GM12878 (cell line): Measurements from ENCODE around the gene TRIM9. TPM values are rescaled to one million over a fixed set of nuclear protein-coding genes. Genes with fewer than 3 reads are reported as not detected.

Source experiments
- ATAC-seq: fragments of 200-7000 bp; cut with Tn5 transposase; 3 replicates; pipeline ENCODE4 v1.9.1; 2020; ENCODE audit warnings: mild to moderate bottlenecking, moderate library complexity
- BruUV-seq: library from RNA; stranded (reverse); fragments of 400-500 nt; replicated peaks from 2 replicates; lab custom pipeline; 2021; lab: Mats Ljungman, UMichigan
- CTCF ChIA-PET: fragments of 300-600 bp; sonication (Branson Sonifier 250); formaldehyde crosslinking; extraction: SDS; loops from one replicate; lab custom pipeline; 2021; ENCODE audit warnings: inconsistent platforms; lab: Yijun Ruan, JAX
- POLR2A ChIA-PET: fragments of 350-600 bp; formaldehyde crosslinking; extraction: SDS; loops from one replicate; lab custom pipeline; 2021; ENCODE audit warnings: inconsistent platforms; lab: Charles Lee
- RAD21 ChIA-PET: fragments of 300-600 bp; sonication (Branson Sonifier 250); formaldehyde crosslinking; loops from one replicate; lab custom pipeline; 2023; ENCODE audit warnings: antibody characterized with exemption; ENCODE audit not compliant: unreplicated experiment; lab: Charles Lee
- SMC1A ChIA-PET: fragments of 300-600 bp; sonication (Branson Sonifier 250); formaldehyde crosslinking; loops from one replicate; lab custom pipeline; 2023; ENCODE audit not compliant: unreplicated experiment, uncharacterized antibody; lab: Charles Lee
- DNase-seq: peaks from one replicate; pipeline ENCODE4 v3.0.0-alpha.2; 2011; ENCODE audit warnings: low read depth, low spot score
- FAIRE-seq: peaks from 3 replicates; lab custom pipeline; 2011; peaks lifted over from hg19 to GRCh38; lab: Jason Lieb, UNC
- H2AFZ ChIP-seq: 2 replicates; pipeline ENCODE4 v1.6.0; 2011; ENCODE audit warnings: low read depth, low read length, control low read depth; ENCODE audit not compliant: control insufficient read depth
- H3K27ac ChIP-seq: 2 replicates; pipeline ENCODE4 v1.5.1; 2011; ENCODE audit warnings: control low read depth; ENCODE audit not compliant: control insufficient read depth, insufficient read depth
- H3K27me3 ChIP-seq, 2 experiments: replicated peaks in 1 of 2; 2 replicates each; pipeline versions ENCODE4 v1.6.0 to v1.6.1; 2011; ENCODE audit warnings: low read length in 1 of 2; ENCODE audit not compliant: control insufficient read depth in 2 of 2, insufficient read depth in 2 of 2
- H3K36me3 ChIP-seq, 2 experiments: 2 replicates each; pipeline ENCODE4 v1.5.1; 2011; ENCODE audit warnings: low read length in 1 of 2; ENCODE audit not compliant: control insufficient read depth in 2 of 2, insufficient read depth in 2 of 2
- H3K4me1 ChIP-seq: 2 replicates; pipeline ENCODE4 v1.6.1; 2011; ENCODE audit warnings: mild to moderate bottlenecking, low read length, moderate library complexity, mixed read lengths; ENCODE audit not compliant: control insufficient read depth, insufficient read depth
- H3K4me2 ChIP-seq: 2 replicates; pipeline ENCODE4 v1.6.0; 2011; ENCODE audit warnings: control low read depth; ENCODE audit not compliant: control insufficient read depth, insufficient read depth
- H3K4me3 ChIP-seq: fragments of 200-600 bp; sonication (generic); 2 replicates; pipeline ENCODE4 v1.5.1; 2016
- H3K79me2 ChIP-seq: 2 replicates; pipeline ENCODE4 v1.6.0; 2011; ENCODE audit warnings: low read length; ENCODE audit not compliant: control insufficient read depth, insufficient read depth
- H3K9ac ChIP-seq: 2 replicates; pipeline ENCODE4 v1.8.0; 2011; ENCODE audit warnings: low read length, control low read depth, mixed read lengths; ENCODE audit not compliant: control insufficient read depth, insufficient read depth
- H3K9me3 ChIP-seq: replicated peaks from 3 replicates; pipeline ENCODE4 v1.5.1; 2011; ENCODE audit warnings: mild to moderate bottlenecking, low read length; ENCODE audit not compliant: control insufficient read depth, insufficient read depth
- H4K20me1 ChIP-seq: 2 replicates; pipeline ENCODE4 v1.6.0; 2011; ENCODE audit not compliant: control insufficient read depth, insufficient read depth
- ASH2L ChIP-seq: fragments of 300-600, 200-600 bp; sonication (generic); IDR thresholded peaks from 2 replicates; pipeline ENCODE4 v1.6.1; 2017; ENCODE audit warnings: low read depth, mild to moderate bottlenecking, borderline replicate concordance
- ATF2 ChIP-seq: IDR thresholded peaks from 2 replicates; pipeline ENCODE4 v1.6.1; 2012; ENCODE audit warnings: low read length, inconsistent platforms
- BCL11A ChIP-seq: IDR thresholded peaks from 2 replicates; pipeline ENCODE4 v1.6.1; 2011; ENCODE audit warnings: low read depth, low read length
- BMI1 ChIP-seq: fragments of 450-650 bp; IDR thresholded peaks from 2 replicates; pipeline ENCODE4 v1.6.1; 2016; ENCODE audit warnings: mild to moderate bottlenecking, moderate library complexity, borderline replicate concordance
- CREB1 ChIP-seq: IDR thresholded peaks from 2 replicates; pipeline ENCODE4 v1.6.1; 2012; ENCODE audit warnings: low read depth, mild to moderate bottlenecking, inconsistent platforms
- ELK1 ChIP-seq: IDR thresholded peaks from 2 replicates; pipeline ENCODE4 v1.6.1; 2012; ENCODE audit warnings: low read depth, low read length, improper control_type of control experiment
- IKZF2 ChIP-seq, 2 experiments: fragments of 450-650 bp; IDR thresholded peaks; 2 replicates each; pipeline ENCODE4 v1.6.1; 2017; ENCODE audit warnings: mild to moderate bottlenecking in 2 of 2, moderate library complexity in 2 of 2
- MTA3 ChIP-seq: IDR thresholded peaks from 2 replicates; pipeline ENCODE4 v1.6.1; 2012; ENCODE audit warnings: low read length, inconsistent platforms, borderline replicate concordance
- MYC ChIP-seq: IDR thresholded peaks from 2 replicates; pipeline ENCODE4 v1.6.1; 2011; ENCODE audit warnings: mild to moderate bottlenecking, low read length, moderate library complexity, inconsistent platforms; ENCODE audit not compliant: insufficient read depth, insufficient replicate concordance, insufficient read length, severe bottlenecking
- NR2C1 ChIP-seq: fragments of 450-650 bp; IDR thresholded peaks from 2 replicates; pipeline ENCODE4 v1.6.1; 2017; ENCODE audit warnings: antibody characterized with exemption, mild to moderate bottlenecking, moderate library complexity
- RB1 ChIP-seq: fragments of 450-650 bp; formaldehyde crosslinking; IDR thresholded peaks from 2 replicates; pipeline ENCODE4 v1.6.1; 2017; ENCODE audit warnings: mild to moderate bottlenecking, borderline replicate concordance
- RCOR1 ChIP-seq: conservative IDR thresholded peaks from 2 replicates; pipeline ENCODE4 v1.6.1; 2012; ENCODE audit warnings: low read depth, low read length, improper control_type of control experiment
- SP1 ChIP-seq: IDR thresholded peaks from one replicate; pipeline ENCODE4 v1.6.1; 2011; ENCODE audit warnings: low read depth, low read length
- SPI1 ChIP-seq: IDR thresholded peaks from 2 replicates; pipeline ENCODE4 v1.6.1; 2011; ENCODE audit warnings: low read depth, mild to moderate bottlenecking, low read length, moderate library complexity, borderline replicate concordance; ENCODE audit not compliant: insufficient read depth
- TBL1XR1 ChIP-seq: IDR thresholded peaks from 2 replicates; pipeline ENCODE4 v1.6.1; 2012; ENCODE audit warnings: low read depth, low read length, improper control_type of control experiment
- YY1 ChIP-seq: IDR thresholded peaks from 2 replicates; pipeline ENCODE4 v1.6.1; 2011; ENCODE audit warnings: low read depth, mild to moderate bottlenecking, low read length
- ZNF207 ChIP-seq: fragments of 450-650 bp; IDR thresholded peaks from 2 replicates; pipeline ENCODE4 v1.6.1; 2014; ENCODE audit warnings: antibody characterized with exemption, mild to moderate bottlenecking, borderline replicate concordance
- ZZZ3 ChIP-seq: IDR thresholded peaks from 2 replicates; pipeline ENCODE4 v1.6.1; 2011; ENCODE audit warnings: low read depth; ENCODE audit not compliant: control insufficient read depth, insufficient read length
- WGBS: methylation state at CpG from one replicate; pipeline ENCODE4 v1.1.6; 2016; ENCODE audit warnings: low lambda C conversion rate; ENCODE audit not compliant: insufficient replicate concordance, insufficient coverage; ENCODE audit errors: missing lambda C conversion rate; 5-methylcytosine and 5-hydroxymethylcytosine counted together
- in situ Hi-C: fragments of 300-500 bp; cut with MboI; formaldehyde crosslinking; loops from 9 replicates; pipeline ENCODE4 v1.14.3; 2018; ENCODE audit warnings: mixed read lengths
- intact Hi-C: fragments of 100-400 bp; cut with micrococcal nuclease; formaldehyde crosslinking; loops from one replicate; pipeline ENCODE4 v1.14.2; 2022; ENCODE audit not compliant: unreplicated experiment
- polyA plus RNA-seq, 11 experiments: library from polyadenylated mRNA; depleted of rRNA in 4 of 11; unstranded in 6 of 11; stranded (reverse) in 5 of 11; fragments of >200 nt; fragmentation: Nextera tagmentation in 4 of 11; fragmentation: Illumina TruSeq in 1 of 11; extraction: Ambion mirVana in 4 of 11; extraction: Trizol in 1 of 11; gene quantifications; 1 replicate in 1 of 11; 2 replicates in 10 of 11; pipeline versions ENCODE4 v1.2.1 to v1.2.3, GENCODE V29; 2011 to 2016; ENCODE audit warnings: inconsistent platforms in 2 of 11, missing spikeins in 2 of 11, low read depth in 1 of 11
- total RNA-seq, 4 experiments: library from RNA; depleted of rRNA in 3 of 4; stranded (reverse); fragments of >200 nt in 3 of 4; fragmentation: Illumina TruSeq in 1 of 4; extraction: Trizol in 1 of 4; gene quantifications; 2 replicates each; pipeline versions ENCODE4 v1.2.1 to v1.2.3, GENCODE V29; 2013 to 2021

The TRIM9 gene
- total and polyA plus RNA-seq, 10 of the 15 experiments (the other 5 are each of a cell fraction or from before 2014, with no cell fraction given): 0.04 to 0.18 (median 0.11) TPM; not detected in 2

DNA sequence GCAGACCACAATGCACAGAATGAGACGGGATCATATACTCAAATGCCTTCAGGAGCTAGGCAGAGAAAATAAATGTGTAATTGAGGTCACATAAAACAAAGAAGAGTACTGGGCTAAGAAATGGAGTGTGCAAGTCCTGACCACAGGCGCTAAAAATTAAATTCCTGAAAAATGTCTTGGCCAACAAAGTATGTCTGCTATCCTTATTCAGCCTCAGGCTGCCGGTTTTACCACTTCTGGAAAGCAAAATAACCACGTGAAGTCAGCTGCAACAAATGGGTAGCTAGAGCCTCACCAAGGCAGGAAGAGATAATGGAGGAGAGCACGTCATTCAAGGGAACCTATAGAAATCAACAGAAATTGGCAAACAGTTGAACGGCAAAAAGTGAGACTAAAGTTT is 153.8 kb downstream of the TRIM9 start:
- FAIRE-seq: no peak

More for the DNA sequence above, 153.8 kb downstream of the TRIM9 start:
- H3K4me2 ChIP-seq: no peak overlapping the region
- ChIA-PET SMC1A (no interaction called here), CTCF (no interaction called here), POLR2A (no interaction called here), RAD21 (no interaction called here)
- no peak for DNase-seq
- no peak for ATAC-seq
- H3K4me1 ChIP-seq: peaks cover 8% of the 10 kb centered on the region
- no TSS peak for BruUV-seq
- no peak for TF ChIP-seq ASH2L
- TF ChIP-seq SPI1: no peak
- no peak for TF ChIP-seq MTA3
- TF ChIP-seq ZNF207: no peak
- TF ChIP-seq TBL1XR1: no peak
- TF ChIP-seq ZZZ3: no peak
- no peak for TF ChIP-seq BMI1
- TF ChIP-seq NR2C1: no peak
- no peak for TF ChIP-seq RB1
- no peak for TF ChIP-seq IKZF2 (IDR thresholded peaks at IDR 0.05)
- no peak for TF ChIP-seq ATF2
- no peak for TF ChIP-seq ELK1
- TF ChIP-seq SP1: no peak
- TF ChIP-seq MYC: no peak
- no peak for TF ChIP-seq CREB1
- TF ChIP-seq RCOR1: no peak
- no peak for TF ChIP-seq YY1
- TF ChIP-seq BCL11A: no peak
- peaks cover 6 to 14% of the 10 kb centered on the region in 2 experiments for H3K27me3 ChIP-seq
- H3K36me3 ChIP-seq: no peaks in the 10 kb centered on the region
- intact Hi-C loops: no loop called here
- H3K4me3 ChIP-seq: no peak overlapping the region
- WGBS: 67% methylated on average over 6 of the region's 6 CpGs
- in situ Hi-C loops: no loop called here
- no peaks in the 10 kb centered on the region for H4K20me1 ChIP-seq
- H3K9me3 ChIP-seq: no peaks in the 10 kb centered on the region
- H2AFZ ChIP-seq: no peak overlapping the region
- no peaks in the 10 kb centered on the region for H3K79me2 ChIP-seq
- no peak overlapping the region for H3K9ac ChIP-seq
- no peak overlapping the region for H3K27ac ChIP-seq
